HepG2 (cell line): Measurements from ENCODE around the gene CDK14. TPM values are rescaled to one million over a fixed set of nuclear protein-coding genes. Genes with fewer than 3 reads are reported as not detected.

ENCODE experiments used
- ATAC-seq: fragments of 200-7000 bp; cut with Tn5 transposase; 3 replicates; pipeline ENCODE4 v1.9.1; 2020; ENCODE audit warnings: mild to moderate bottlenecking, moderate library complexity
- BruUV-seq: library from RNA; stranded (reverse); fragments of 400-500 nt; replicated peaks from 2 replicates; lab custom pipeline; 2021; lab: Mats Ljungman, UMichigan
- CTCF ChIA-PET: fragments of 300-600 bp; formaldehyde crosslinking; extraction: SDS; loops from one replicate; lab custom pipeline; 2021; ENCODE audit warnings: low total read pairs, inconsistent platforms, low intra/inter-chr PET ratio; lab: Yijun Ruan, JAX
- POLR2A ChIA-PET: fragments of 350-600 bp; sonication (Branson Sonifier 250); formaldehyde crosslinking; loops from one replicate; lab custom pipeline; 2020; ENCODE audit warnings: antibody characterized with exemption, inconsistent platforms; lab: Yijun Ruan, JAX
- DNase-seq: peaks from one replicate; pipeline ENCODE4 v3.0.0-alpha.2; 2015; ENCODE audit warnings: low spot score
- FAIRE-seq: peaks from 3 replicates; lab custom pipeline; 2011; peaks lifted over from hg19 to GRCh38; lab: Jason Lieb, UNC
- H2AFZ ChIP-seq: one replicate; pipeline ENCODE4 v1.6.1; 2011; ENCODE audit warnings: low read length, inconsistent platforms
- H3K27ac ChIP-seq: fragments of 300-600 bp; 3 replicates; pipeline ENCODE4 v1.8.0; 2011; ENCODE audit warnings: mixed run types, mild to moderate bottlenecking, mixed read lengths, low read length, inconsistent platforms; ENCODE audit not compliant: insufficient read depth; ENCODE audit errors: extremely low read length
- H3K27me3 ChIP-seq, 2 experiments: fragments of 200-600 bp in 1 of 2; 2 replicates in 1 of 2; 3 replicates in 1 of 2; pipeline versions ENCODE4 v1.6.0 to v1.8.0; 2011; ENCODE audit warnings: low read length in 2 of 2, mild to moderate bottlenecking in 2 of 2, moderate library complexity in 2 of 2, inconsistent platforms in 1 of 2; ENCODE audit not compliant: insufficient read depth in 2 of 2, control insufficient read depth in 1 of 2
- H3K36me3 ChIP-seq, 2 experiments: fragments of 200-600 bp in 1 of 2; replicated peaks in 1 of 2; 2 replicates in 1 of 2; 3 replicates in 1 of 2; pipeline versions ENCODE4 v1.5.1 to v1.8.0; 2011; ENCODE audit warnings: low read length in 2 of 2, inconsistent platforms in 1 of 2; ENCODE audit not compliant: insufficient read depth in 2 of 2, control insufficient read depth in 1 of 2
- H3K4me1 ChIP-seq: 2 replicates; pipeline ENCODE4 v1.5.1; 2012; ENCODE audit warnings: low read length, inconsistent platforms; ENCODE audit not compliant: insufficient read depth
- H3K4me2 ChIP-seq: 2 replicates; pipeline ENCODE4 v1.6.0; 2011; ENCODE audit warnings: low read depth, low read length, inconsistent platforms
- H3K4me3 ChIP-seq, 3 experiments: fragments of 200-600 bp in 1 of 3; sonication (generic), shearing (Covaris generic) in 1 of 3; replicated peaks in 1 of 3; 2 replicates each; pipeline ENCODE4 v1.5.1; 2011 to 2016; ENCODE audit warnings: low read length in 3 of 3, inconsistent platforms in 2 of 3, low read depth in 2 of 3, mild to moderate bottlenecking in 2 of 3, control low read depth in 1 of 3, mixed read lengths in 1 of 3; ENCODE audit not compliant: insufficient read depth in 1 of 3
- H3K79me2 ChIP-seq: one replicate; pipeline ENCODE4 v1.6.1; 2011; ENCODE audit warnings: low read length, inconsistent platforms; ENCODE audit not compliant: insufficient read depth
- H3K9ac ChIP-seq: 2 replicates; pipeline ENCODE4 v1.6.0; 2011; ENCODE audit warnings: mild to moderate bottlenecking, low read depth, low read length, inconsistent platforms; ENCODE audit not compliant: insufficient read depth
- H3K9me3 ChIP-seq: 2 replicates; pipeline ENCODE4 v1.5.1; 2012; ENCODE audit warnings: mild to moderate bottlenecking, low read length
- H4K20me1 ChIP-seq: 2 replicates; pipeline ENCODE4 v1.6.0; 2011; ENCODE audit warnings: inconsistent platforms, mild to moderate bottlenecking, low read length, moderate library complexity; ENCODE audit not compliant: insufficient read depth
- ATM ChIP-seq: fragments of 450-650 bp; IDR thresholded peaks from 2 replicates; pipeline ENCODE4 v1.7.1; 2017; ENCODE audit warnings: mild to moderate bottlenecking, borderline replicate concordance
- ETV5 ChIP-seq: IDR thresholded peaks from 2 replicates; pipeline ENCODE4 v1.6.1; 2018; ENCODE audit warnings: missing biosample characterization, missing genetic modification reagents, inconsistent platforms, borderline replicate concordance
- HOXA3 ChIP-seq: sonication (generic); formaldehyde crosslinking; IDR thresholded peaks from 2 replicates; pipeline ENCODE4 v1.5.0; 2020; ENCODE audit warnings: missing genetic modification reagents
- MLXIP ChIP-seq: sonication (generic); formaldehyde crosslinking; IDR thresholded peaks from 2 replicates; pipeline ENCODE4 v1.9.0; 2021; ENCODE audit warnings: missing genetic modification reagents, borderline replicate concordance
- POLR2A ChIP-seq, 2 experiments: IDR thresholded peaks; 2 replicates each; pipeline ENCODE4 v1.6.1; 2011; ENCODE audit warnings: low read depth in 2 of 2, low read length in 2 of 2, mild to moderate bottlenecking in 1 of 2, moderate library complexity in 1 of 2; ENCODE audit not compliant: insufficient read depth in 1 of 2
- POLR2AphosphoS5 ChIP-seq: IDR thresholded peaks from 2 replicates; pipeline ENCODE4 v1.6.1; 2012; ENCODE audit warnings: low read depth, low read length
- ZMYM3 ChIP-seq: sonication (generic); formaldehyde crosslinking; IDR thresholded peaks from 2 replicates; pipeline ENCODE4 v1.5.1; 2020; ENCODE audit warnings: mild to moderate bottlenecking, missing genetic modification reagents
- ZNF543 ChIP-seq: sonication (generic); formaldehyde crosslinking; IDR thresholded peaks from 2 replicates; pipeline ENCODE4 v1.4.0; 2020; ENCODE audit warnings: mild to moderate bottlenecking, missing genetic modification reagents
- ZNF737 ChIP-seq: sonication (generic); formaldehyde crosslinking; IDR thresholded peaks from 2 replicates; pipeline ENCODE4 v1.5.0; 2020; ENCODE audit warnings: missing genetic modification reagents, mild to moderate bottlenecking, borderline replicate concordance
- WGBS: methylation state at CpG from one replicate; pipeline ENCODE4 v1.1.6; 2017; ENCODE audit warnings: low lambda C conversion rate; 5-methylcytosine and 5-hydroxymethylcytosine counted together
- in situ Hi-C: cut with HindIII; loops from 2 replicates; pipeline ENCODE4 v1.10.0; 2017; ENCODE audit warnings: low pct_unique_long_range_greater_than_20kb; ENCODE audit not compliant: extremely low pct_ligation_motif_present
- intact Hi-C: fragments of 100-400 bp; cut with micrococcal nuclease; formaldehyde crosslinking; loops from one replicate; pipeline ENCODE4 v1.10.0; 2022; ENCODE audit not compliant: unreplicated experiment
- polyA plus RNA-seq, 8 experiments: library from polyadenylated mRNA; depleted of rRNA in 3 of 8; stranded (reverse) in 7 of 8; unstranded in 1 of 8; fragments of >200 nt; fragmentation: Illumina TruSeq in 4 of 8; extraction: Trizol in 4 of 8; gene quantifications; 2 replicates each; pipeline versions ENCODE4 v1.2.1 to v1.2.3, GENCODE V29; 2011 to 2016; ENCODE audit warnings: low read depth in 4 of 8, missing spikeins in 1 of 8, mixed read lengths in 1 of 8; ENCODE audit not compliant: insufficient read depth in 1 of 8
- total RNA-seq, 5 experiments: library from RNA; depleted of rRNA; stranded (reverse); fragments of >200 nt; fragmentation: Illumina TruSeq; extraction: Trizol; gene quantifications; 2 replicates each; pipeline ENCODE4 v1.2.3, GENCODE V29; 2016; ENCODE audit warnings: low read depth in 1 of 5

Gene CDK14
- total and polyA plus RNA-seq, 2 of the 13 experiments (the other 11 are each of a cell fraction or from before 2014, with no cell fraction given) = 0.26 to 0.71 TPM

- TF ChIP-seq MLXIP = no peak
- TF ChIP-seq POLR2A (IDR thresholded peaks at IDR 0.05; ENCODE audit: insufficient read depth in 1 of 2, low read depth in 2 of 2, low read length in 2 of 2) = no peak
- TF ChIP-seq HOXA3 (CRISPR knock-in tag) = no peak
- no peak for TF ChIP-seq ZNF737 (CRISPR knock-in tag)
- no peak for TF ChIP-seq ZNF543 (CRISPR knock-in tag)
Observed at GRCh38 chr7:90621125-90621746, 25.1 kb downstream of the CDK14 start (continued).

GRCh38 chr7:90621747-90622140 is 25.6 kb downstream of the CDK14 start:
- no peaks in the 10 kb centered on the region for H3K27me3 ChIP-seq
- no peaks in the 10 kb centered on the region for H3K79me2 ChIP-seq
- H3K27ac ChIP-seq = no peak overlapping the region
- in situ Hi-C loops (no loop called here), intact Hi-C loops (no loop called here)
- H2AFZ ChIP-seq = no peak overlapping the region
- POLR2A ChIA-PET = no interaction called here
- CTCF ChIA-PET = no interaction called here
- 51% methylated on average over 4 of the region's 4 CpGs for WGBS
- FAIRE-seq (no peak), ATAC-seq (no peak), DNase-seq (no peak)
- TF ChIP-seq ATM (no peak), ETV5 (CRISPR knock-in tag) (no peak), POLR2AphosphoS5 (no peak), ZMYM3 (CRISPR knock-in tag) (no peak)
- no peaks in the 10 kb centered on the region for H3K9me3 ChIP-seq
- no TSS peak for BruUV-seq
- H3K4me3 ChIP-seq = no peak overlapping the region
- no peaks in the 10 kb centered on the region for H3K36me3 ChIP-seq
- H3K4me1 ChIP-seq = no peaks in the 10 kb centered on the region
- H3K4me2 ChIP-seq = no peak overlapping the region
- H4K20me1 ChIP-seq = no peaks in the 10 kb centered on the region
- no peak overlapping the region for H3K9ac ChIP-seq
